Measurements from ENCODE around the gene NID1. TPM values are rescaled to one million over a fixed set of nuclear protein-coding genes. Genes with fewer than 3 reads are reported as not detected.

Gene NID1
- total RNA-seq, 1 donor from 2014 or later, result 45.0 TPM

- Mint-ChIP-seq H3K27me3 (ENCODE audit: low read depth) (no peaks in the 10 kb centered on the region), H3K9me3 (no peaks in the 10 kb centered on the region), H3K4me1 (peaks cover 7% of the 10 kb centered on the region), H3K27ac (no peak overlapping the region), H3K36me3 (no peaks in the 10 kb centered on the region), H3K4me3 (no peak overlapping the region)
- TF ChIP-seq CTCF (IDR thresholded peaks at IDR 0.05; ENCODE audit: unreplicated experiment), result no peak
- DNase-seq (ENCODE audit: low spot score in 2 of 2, unreplicated experiment in 2 of 2), result no peak
Measured at GRCh38 chr1:235997931-235998330, 67.0 kb downstream of the NID1 start.

GRCh38 chr1:235997049-235997448, 67.8 kb downstream of the NID1 start:
- no peak for TF ChIP-seq CTCF (IDR thresholded peaks at IDR 0.05; ENCODE audit: unreplicated experiment)
- peaks cover 7% of the 10 kb centered on the region for H3K4me1 Mint-ChIP-seq
- H3K9me3 Mint-ChIP-seq, result no peaks in the 10 kb centered on the region
- no peak overlapping the region for H3K4me3 Mint-ChIP-seq
- H3K27ac Mint-ChIP-seq, result no peak overlapping the region
- no peak for DNase-seq (ENCODE audit: low spot score in 2 of 2, unreplicated experiment in 2 of 2)
- no peaks in the 10 kb centered on the region for H3K36me3 Mint-ChIP-seq
- no peaks in the 10 kb centered on the region for H3K27me3 Mint-ChIP-seq (ENCODE audit: low read depth)

GRCh38 chr1:235996048-235996785, 68.7 kb downstream of the NID1 start:
- H3K27ac Mint-ChIP-seq, result no peak overlapping the region

GRCh38 chr1:235995511-235995910, 69.4 kb downstream of the NID1 start:
- Mint-ChIP-seq H3K27me3 (ENCODE audit: low read depth) (no peaks in the 10 kb centered on the region), H3K27ac (no peak overlapping the region)
- no peak for DNase-seq (ENCODE audit: low spot score in 2 of 2, unreplicated experiment in 2 of 2)

More at GRCh38 chr1:235996048-235996785, 68.7 kb downstream of the NID1 start:
- Mint-ChIP-seq H3K9me3 (no peaks in the 10 kb centered on the region), H3K36me3 (no peaks in the 10 kb centered on the region), H3K4me1 (peaks cover 7% of the 10 kb centered on the region), H3K27me3 (ENCODE audit: low read depth) (no peaks in the 10 kb centered on the region), H3K4me3 (no peak overlapping the region)
- TF ChIP-seq CTCF (IDR thresholded peaks at IDR 0.05; ENCODE audit: unreplicated experiment), result no peak
- DNase-seq (ENCODE audit: low spot score in 2 of 2, unreplicated experiment in 2 of 2), result no peak

GRCh38 chr1:235993652-235994051, 71.2 kb downstream of the NID1 start:
- Mint-ChIP-seq H3K36me3 (peaks cover 19% of the 10 kb centered on the region), H3K9me3 (peaks cover 17% of the 10 kb centered on the region), H3K4me3 (no peak overlapping the region), H3K4me1 (no peaks in the 10 kb centered on the region), H3K27ac (no peak overlapping the region), H3K27me3 (ENCODE audit: low read depth) (no peaks in the 10 kb centered on the region)
- DNase-seq (ENCODE audit: low spot score in 2 of 2, unreplicated experiment in 2 of 2), result no peak
- no peak for TF ChIP-seq CTCF (IDR thresholded peaks at IDR 0.05; ENCODE audit: unreplicated experiment)

More at GRCh38 chr1:235995511-235995910, 69.4 kb downstream of the NID1 start:
- Mint-ChIP-seq H3K36me3 (peaks cover 5% of the 10 kb centered on the region), H3K9me3 (peaks cover under 1% of the 10 kb centered on the region), H3K4me1 (peaks cover 7% of the 10 kb centered on the region), H3K4me3 (no peak overlapping the region)
- no peak for TF ChIP-seq CTCF (IDR thresholded peaks at IDR 0.05; ENCODE audit: unreplicated experiment)

All from mesothelial cell of epicardium (in vitro differentiated cells).